ENCODE measurements around the gene HES1. TPM values are rescaled to one million over a fixed set of nuclear protein-coding genes. Genes with fewer than 3 reads are reported as not detected.
A peak's percentile ranks its signal among the peaks of the same experiment; 100 is the strongest.

HES1 gene
- total and polyA plus RNA-seq, 2 experiments from 2014 or later = 10.3 to 13.8 TPM

DNA sequence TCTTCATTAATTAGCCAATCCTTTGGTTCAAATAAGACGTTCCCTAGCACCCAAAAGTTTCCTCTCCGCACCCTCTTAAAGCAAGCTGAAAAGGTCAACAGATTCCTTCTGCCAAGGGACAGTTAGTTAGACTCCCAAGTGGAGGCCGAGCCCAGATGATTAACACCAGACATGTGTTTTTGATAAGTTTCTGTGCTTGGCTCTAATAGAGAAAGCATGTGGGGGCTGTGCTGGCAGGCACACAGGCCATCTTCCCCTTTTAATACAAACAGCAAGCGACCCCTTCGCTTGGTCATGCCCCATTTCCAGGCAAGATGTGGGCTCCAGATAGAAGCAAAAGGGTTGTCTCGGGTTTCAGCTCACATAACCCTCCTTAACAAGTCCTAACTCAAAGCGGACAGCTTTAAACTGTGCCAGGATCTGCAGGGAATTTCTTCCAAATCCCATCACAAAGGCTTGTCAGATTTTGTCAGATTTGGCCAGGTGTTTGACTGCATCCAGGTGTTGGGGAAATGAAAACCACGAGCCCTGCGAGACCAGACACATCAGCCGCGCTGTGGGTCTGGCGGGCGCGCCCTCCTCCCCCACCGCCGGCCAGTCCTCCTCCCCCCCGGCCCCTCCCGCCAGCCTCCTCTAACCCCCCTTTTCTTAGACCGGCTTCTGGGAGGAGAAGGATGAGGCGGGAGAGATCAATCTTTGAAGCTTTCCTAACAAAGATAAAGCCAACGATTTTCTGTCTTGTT, 3.3 kb downstream of the HES1 start:
- Histone ChIP-seq H3K9me3 (ENCODE audit: low read depth) (no peaks in the 10 kb centered on the region), H3F3A (ENCODE audit: insufficient read depth) (peaks cover 41% of the 10 kb centered on the region), H3K9me2 (ENCODE audit: insufficient read depth) (no peaks in the 10 kb centered on the region), H2AFZ (no peak overlapping the region), H3K4me1 (ENCODE audit: insufficient read depth) (peaks cover 42% of the 10 kb centered on the region), H3K79me2 (ENCODE audit: insufficient read depth) (no peaks in the 10 kb centered on the region), H3K27me3 (replicated peaks; ENCODE audit: insufficient read depth) (no peaks in the 10 kb centered on the region), H3K27ac (peak overlapping the region; percentile 93), H4K20me1 (ENCODE audit: insufficient read depth) (no peaks in the 10 kb centered on the region), H3K9ac (peak overlapping the region; percentile 98), H3K4me2 (ENCODE audit: unreplicated experiment) (peak overlapping the region; percentile 82), H3K36me3 (ENCODE audit: low read depth) (no peaks in the 10 kb centered on the region), H3K4me3 (peak overlapping the region; percentile 79)
- DNase-seq = peak; percentile 88
- in situ Hi-C loops (cut with MboI) = no loop called here
- 1 to 4% methylated on average over 9 to 21 of the region's 21 CpGs for WGBS, 2 experiments (ENCODE audit: low coverage in 1 of 2, low lambda C conversion rate in 2 of 2, missing lambda C conversion rate in 2 of 2)
- no peak for TF ChIP-seq EZH2 (IDR thresholded peaks at IDR 0.05; ENCODE audit: insufficient read depth, poor library complexity, severe bottlenecking)
- no peak for TF ChIP-seq EZH2phosphoT487 (IDR thresholded peaks at IDR 0.05; ENCODE audit: insufficient read depth, low read depth)

DNA sequence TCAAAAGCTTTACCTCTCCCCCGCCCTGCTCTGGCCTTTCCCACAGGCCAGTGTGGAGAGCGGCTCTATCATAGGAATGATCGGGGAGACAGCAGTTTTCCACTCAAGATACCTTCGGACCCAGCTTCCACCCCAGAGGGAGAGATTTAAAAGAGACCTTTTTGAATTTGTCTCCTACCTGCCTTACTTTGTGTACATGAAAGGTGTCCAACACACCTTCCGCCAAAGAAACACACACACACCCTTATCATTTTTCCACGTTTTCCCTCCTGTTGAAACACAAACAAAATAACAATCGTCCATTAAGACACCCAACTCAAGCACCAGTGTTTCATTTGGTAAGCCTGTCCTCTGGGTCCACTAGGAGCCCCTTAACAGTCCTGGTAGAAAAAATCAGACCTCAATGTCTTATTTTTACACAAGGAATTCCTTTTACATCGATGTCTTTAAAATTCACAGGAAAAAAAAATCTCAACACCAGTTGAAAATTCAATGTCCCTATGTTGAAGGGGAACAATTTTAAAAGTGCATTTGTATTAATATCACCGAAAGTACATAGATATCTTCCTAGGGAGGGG, 4.0 kb downstream of the HES1 start:
- H3K36me3 ChIP-seq (ENCODE audit: low read depth) = no peaks in the 10 kb centered on the region
- H4K20me1 ChIP-seq (ENCODE audit: insufficient read depth) = no peaks in the 10 kb centered on the region
- H3K4me3 ChIP-seq = peak overlapping the region; percentile 79; the same call in 1 of the 2 replicates
- no peak for TF ChIP-seq EZH2phosphoT487 (IDR thresholded peaks at IDR 0.05; ENCODE audit: insufficient read depth, low read depth)
- DNase-seq = peak; percentile 22
- no peaks in the 10 kb centered on the region for H3K9me3 ChIP-seq (ENCODE audit: low read depth)
- H3K79me2 ChIP-seq (ENCODE audit: insufficient read depth) = no peaks in the 10 kb centered on the region
- in situ Hi-C loops (cut with MboI) = no loop called here
- H3K4me1 ChIP-seq (ENCODE audit: insufficient read depth) = peaks cover 42% of the 10 kb centered on the region
- H3F3A ChIP-seq (ENCODE audit: insufficient read depth) = peaks cover 41% of the 10 kb centered on the region
- 36% methylated on average over 9 of the region's 9 CpGs for whole genome bisulfite sequencing, 2 experiments (ENCODE audit: low coverage in 1 of 2, low lambda C conversion rate in 2 of 2, missing lambda C conversion rate in 2 of 2)
- peak overlapping the region; percentile 93 for H3K27ac ChIP-seq
- H3K27me3 ChIP-seq (replicated peaks; ENCODE audit: insufficient read depth) = no peaks in the 10 kb centered on the region
- no peaks in the 10 kb centered on the region for H3K9me2 ChIP-seq (ENCODE audit: insufficient read depth)
- peak overlapping the region; percentile 98 for H3K9ac ChIP-seq
- no peak overlapping the region for H2AFZ ChIP-seq
- peak overlapping the region; percentile 82 for H3K4me2 ChIP-seq (ENCODE audit: unreplicated experiment)

DNA sequence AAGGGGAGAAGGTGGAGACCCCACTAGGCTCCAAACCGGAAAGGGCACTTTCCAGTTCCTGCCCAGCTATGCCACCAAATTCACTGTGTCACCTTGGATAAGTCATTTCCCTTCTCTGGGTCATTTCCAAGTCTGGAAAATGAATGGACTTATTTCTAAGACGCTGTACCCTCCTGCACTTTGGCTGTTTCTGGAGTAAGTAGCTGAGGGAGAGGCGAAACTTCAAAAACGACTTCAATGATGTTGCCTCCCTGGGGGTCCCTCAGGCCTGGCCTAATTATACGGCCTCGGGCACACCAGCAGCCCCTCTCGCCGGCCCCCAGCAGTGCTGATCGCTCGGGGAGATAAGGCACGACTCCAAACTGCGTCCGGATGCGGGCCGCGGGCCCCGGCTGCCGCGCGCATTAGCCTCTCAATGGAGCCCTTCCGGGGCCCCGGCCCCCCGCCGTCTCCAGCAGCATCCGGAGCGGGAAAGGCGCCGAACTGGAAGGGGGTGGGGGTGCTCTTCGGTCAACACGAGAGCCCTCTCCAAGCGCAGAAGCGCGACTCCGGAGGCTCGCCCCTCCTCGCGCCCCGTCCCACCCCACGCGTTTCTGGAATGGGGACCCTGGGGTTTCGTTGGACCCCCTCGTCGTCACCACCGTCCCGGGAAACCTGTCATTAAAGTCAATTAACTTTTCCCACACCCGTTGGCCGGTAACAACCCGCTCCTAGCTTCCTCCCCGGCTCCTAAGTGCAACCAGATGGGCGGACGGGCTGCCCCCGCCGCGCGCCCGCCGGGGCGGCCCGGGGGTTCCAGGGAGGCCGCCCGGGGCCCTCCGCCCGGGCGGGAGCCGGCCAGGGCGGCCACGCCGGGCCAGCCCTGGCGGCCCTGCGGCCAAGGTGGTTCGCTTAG, 4.8 kb downstream of the HES1 start:
- H3K9ac ChIP-seq = peak overlapping the region; percentile 98
- peak overlapping the region; percentile 62 for H3K4me3 ChIP-seq
- 5 to 8% methylated on average over 53 to 71 of the region's 71 CpGs for WGBS, 2 experiments (ENCODE audit: low coverage in 1 of 2, low lambda C conversion rate in 2 of 2, missing lambda C conversion rate in 2 of 2)
- H3K9me2 ChIP-seq (ENCODE audit: insufficient read depth) = no peaks in the 10 kb centered on the region
- no peak overlapping the region for H2AFZ ChIP-seq
- H3K9me3 ChIP-seq (ENCODE audit: low read depth) = no peaks in the 10 kb centered on the region
- H3K27me3 ChIP-seq (replicated peaks; ENCODE audit: insufficient read depth) = no peaks in the 10 kb centered on the region
- H3K79me2 ChIP-seq (ENCODE audit: insufficient read depth) = no peaks in the 10 kb centered on the region
- peak; percentile 62 for DNase-seq
- H3K36me3 ChIP-seq (ENCODE audit: low read depth) = no peaks in the 10 kb centered on the region
- H3K4me2 ChIP-seq (ENCODE audit: unreplicated experiment) = peak overlapping the region; percentile 82
- peak overlapping the region; percentile 93 for H3K27ac ChIP-seq
- H3F3A ChIP-seq (ENCODE audit: insufficient read depth) = peaks cover 41% of the 10 kb centered on the region
- no peaks in the 10 kb centered on the region for H4K20me1 ChIP-seq (ENCODE audit: insufficient read depth)
- peaks cover 36% of the 10 kb centered on the region for H3K4me1 ChIP-seq (ENCODE audit: insufficient read depth)
- TF ChIP-seq EZH2 (IDR thresholded peaks at IDR 0.05; ENCODE audit: insufficient read depth, poor library complexity, severe bottlenecking) (no peak), EZH2phosphoT487 (IDR thresholded peaks at IDR 0.05; ENCODE audit: insufficient read depth, low read depth) (no peak)
- in situ Hi-C loops (cut with MboI) = no loop called here

DNA sequence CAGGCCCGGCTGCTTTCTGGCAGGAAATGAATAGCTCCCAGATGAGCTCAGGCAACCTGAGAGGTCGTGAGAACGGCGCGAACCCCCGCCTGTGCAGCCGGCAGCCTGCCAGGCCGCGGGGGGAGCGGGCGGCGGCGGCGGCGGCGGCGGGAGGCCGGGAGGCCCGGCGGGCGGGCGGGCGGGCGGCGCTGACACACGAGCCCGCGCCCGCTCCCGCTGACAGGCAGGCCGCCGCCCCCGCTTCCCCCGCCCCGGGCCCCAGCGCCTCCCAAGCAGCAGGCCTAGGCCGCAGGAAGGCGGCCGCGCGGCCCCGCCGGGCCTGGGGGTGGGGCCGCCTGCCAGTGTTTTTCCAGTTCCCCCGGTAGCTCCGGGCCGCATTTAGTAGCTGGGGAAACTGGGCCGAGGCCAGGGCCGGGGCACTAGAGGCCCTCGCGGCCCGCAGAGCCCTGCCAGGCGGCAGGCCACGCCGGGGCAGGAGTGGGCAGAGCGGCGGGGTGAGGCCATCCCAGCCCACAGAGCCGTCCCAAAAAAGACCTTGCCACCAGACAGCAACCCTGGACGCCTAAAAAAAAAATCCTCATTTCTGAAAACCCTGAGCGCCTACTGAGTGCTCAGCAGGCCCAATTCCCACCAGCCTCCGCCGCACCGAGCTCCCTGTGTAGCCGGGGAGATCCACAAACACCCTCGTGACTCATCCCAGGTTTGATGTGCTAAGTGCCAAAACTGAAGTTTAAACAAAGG, 5.6 kb downstream of the HES1 start:
- Histone ChIP-seq H3K4me1 (ENCODE audit: insufficient read depth) (peaks cover 36% of the 10 kb centered on the region), H4K20me1 (ENCODE audit: insufficient read depth) (no peaks in the 10 kb centered on the region), H3K4me3 (peak overlapping the region; percentile 67), H3K36me3 (ENCODE audit: low read depth) (no peaks in the 10 kb centered on the region), H2AFZ (peak overlapping the region; percentile 54), H3K9ac (peak overlapping the region; percentile 98), H3K4me2 (ENCODE audit: unreplicated experiment) (peak overlapping the region; percentile 85), H3K27me3 (replicated peaks; ENCODE audit: insufficient read depth) (no peaks in the 10 kb centered on the region), H3F3A (ENCODE audit: insufficient read depth) (peaks cover 36% of the 10 kb centered on the region), H3K79me2 (ENCODE audit: insufficient read depth) (no peaks in the 10 kb centered on the region), H3K9me2 (ENCODE audit: insufficient read depth) (no peaks in the 10 kb centered on the region), H3K27ac (peak overlapping the region; percentile 93), H3K9me3 (ENCODE audit: low read depth) (no peaks in the 10 kb centered on the region)
- peak; percentile 96 for DNase-seq
- in situ Hi-C loops (cut with MboI) = no loop called here
- 2 to 4% methylated on average over 25 to 41 of the region's 65 CpGs for WGBS, 2 experiments (ENCODE audit: low coverage in 1 of 2, low lambda C conversion rate in 2 of 2, missing lambda C conversion rate in 2 of 2)
- no peak for TF ChIP-seq EZH2 (IDR thresholded peaks at IDR 0.05; ENCODE audit: insufficient read depth, poor library complexity, severe bottlenecking)
- TF ChIP-seq EZH2phosphoT487 (IDR thresholded peaks at IDR 0.05; ENCODE audit: insufficient read depth, low read depth) = no peak

Data from GM23248 (cell line).